ENCODE data around the gene IFITM5.
"Not testable (repeated sequence)": the region's sequence is repeated elsewhere in the genome, so short reads cannot be mapped to it uniquely, and the experiment has no call there.

The IFITM5 gene

GRCh38 chr11:268716-269145, 30.6 kb downstream of the IFITM5 start:
- DNase-seq (ENCODE audit: low spot score): not testable (repeated sequence)

- DNase-seq (ENCODE audit: low spot score): no peak
Observed at GRCh38 chr11:267491-267994, 31.8 kb downstream of the IFITM5 start.

GRCh38 chr11:266676-267439, 32.5 kb downstream of the IFITM5 start:
- no peak for DNase-seq (ENCODE audit: low spot score)

- no peak for DNase-seq (ENCODE audit: low spot score)
Observed at GRCh38 chr11:261624-262023, 37.7 kb downstream of the IFITM5 start.

GRCh38 chr11:259413-259812, 39.9 kb downstream of the IFITM5 start:
- DNase-seq (ENCODE audit: low spot score): no peak

- DNase-seq (ENCODE audit: low spot score): no peak
Observed at GRCh38 chr11:257766-258493, 41.4 kb downstream of the IFITM5 start.

- DNase-seq (ENCODE audit: low spot score): no peak
Observed at GRCh38 chr11:256952-257737, 42.2 kb downstream of the IFITM5 start.

- no peak for DNase-seq (ENCODE audit: low spot score)
Observed at GRCh38 chr11:255816-256215, 43.5 kb downstream of the IFITM5 start.

- DNase-seq (ENCODE audit: low spot score): no peak
Observed at GRCh38 chr11:255176-255575, 44.1 kb downstream of the IFITM5 start.

GRCh38 chr11:253886-254270, 45.4 kb downstream of the IFITM5 start:
- no peak for DNase-seq (ENCODE audit: low spot score)

GRCh38 chr11:253160-253885, 46.0 kb downstream of the IFITM5 start:
- DNase-seq (ENCODE audit: low spot score): no peak

GRCh38 chr11:252666-253065, 46.7 kb downstream of the IFITM5 start:
- DNase-seq (ENCODE audit: low spot score): no peak

- no peak for DNase-seq (ENCODE audit: low spot score)
Observed at GRCh38 chr11:251550-251949, 47.8 kb downstream of the IFITM5 start.

- DNase-seq (ENCODE audit: low spot score): no peak
Observed at GRCh38 chr11:250740-251299, 48.5 kb downstream of the IFITM5 start.

GRCh38 chr11:250274-250673, 49.1 kb downstream of the IFITM5 start:
- no peak for DNase-seq (ENCODE audit: low spot score)

- no peak for DNase-seq (ENCODE audit: low spot score)
Observed at GRCh38 chr11:249062-249461, 50.3 kb downstream of the IFITM5 start.

Small RNA genes lying within 50 kb of the gene (small RNA-seq; reads per million reads assigned to genes)
- 0 reads per million in 2 experiments for gene AC136475.6

Data from SK-N-DZ (cell line).